Left lung (tissue), 10 donors: ENCODE data around the gene SLIT3. TPM values are rescaled to one million over a fixed set of nuclear protein-coding genes. Genes with fewer than 3 reads are reported as not detected.

Source experiments
- ATAC-seq: fragments of 200-7000 bp; cut with Tn5 transposase; one replicate; pipeline ENCODE4 v1.9.1; 2020; ENCODE audit warnings: moderate library complexity
- DNase-seq, 4 donors: peaks; one replicate each; pipeline ENCODE4 v3.0.0-alpha.2; 2013 to 2020
- H3K27ac ChIP-seq, 2 donors: fragments of 200-600 bp; sonication (generic) in 1 of 2; one replicate each; pipeline versions ENCODE4 v1.5.0 to v1.8.0; 2020 to 2021
- H3K27me3 ChIP-seq, 2 donors: fragments of 200-600 bp; sonication (generic) in 1 of 2; one replicate each; pipeline versions ENCODE4 v1.5.0 to v1.8.0; 2020 to 2021
- H3K36me3 ChIP-seq, 2 donors: fragments of 200-600 bp; sonication (generic) in 1 of 2; one replicate each; pipeline versions ENCODE4 v1.5.0 to v1.8.0; 2020 to 2021
- H3K4me1 ChIP-seq, 2 donors: fragments of 200-600 bp; one replicate each; pipeline ENCODE4 v1.8.0; 2021
- H3K4me3 ChIP-seq, 2 donors: fragments of 200-600 bp; sonication (generic) in 1 of 2; one replicate each; pipeline versions ENCODE4 v1.5.0 to v1.8.0; 2020 to 2021; ENCODE audit warnings: mild to moderate bottlenecking in 1 of 2
- H3K9me3 ChIP-seq, 2 donors: fragments of 200-600 bp; sonication (generic) in 1 of 2; one replicate each; pipeline versions ENCODE4 v1.5.0 to v1.8.0; 2020 to 2021
- CTCF ChIP-seq, 2 donors: fragments of 200-600 bp; sonication (generic) in 1 of 2; IDR thresholded peaks; one replicate each; pipeline versions ENCODE4 v1.5.0 to v1.8.0; 2021; ENCODE audit warnings: antibody characterized with exemption in 2 of 2
- intact Hi-C, 2 donors: fragments of 100-400 bp; cut with DNase I; formaldehyde crosslinking; loops; one replicate each; pipeline versions ENCODE4 v1.11.2 to v1.14.2; 2022
- polyA plus RNA-seq, 6 donors: library from polyadenylated mRNA; unstranded; fragments of 120-200 nt; gene quantifications; one replicate each; pipeline ENCODE4 v1.2.1, GENCODE V29; 2013; ENCODE audit not compliant: insufficient read length in 6 of 6
- total RNA-seq, 2 donors: library from RNA; stranded (reverse); fragmentation: NEBNext Ultra II Directional; extraction: Animal tissue kit (Norgen Biotek cat#: 25700); gene quantifications; one replicate each; pipeline ENCODE4 v1.2.1, GENCODE V29; 2021
- donor health status: DM: no; HTN: yes; CAD: no.
- donor health status: DM: no; HTN: no; CAD: no.

Gene SLIT3
- total and polyA plus RNA-seq, 8 donors = 37.6 to 77.1 (median 45.9) TPM

DNA sequence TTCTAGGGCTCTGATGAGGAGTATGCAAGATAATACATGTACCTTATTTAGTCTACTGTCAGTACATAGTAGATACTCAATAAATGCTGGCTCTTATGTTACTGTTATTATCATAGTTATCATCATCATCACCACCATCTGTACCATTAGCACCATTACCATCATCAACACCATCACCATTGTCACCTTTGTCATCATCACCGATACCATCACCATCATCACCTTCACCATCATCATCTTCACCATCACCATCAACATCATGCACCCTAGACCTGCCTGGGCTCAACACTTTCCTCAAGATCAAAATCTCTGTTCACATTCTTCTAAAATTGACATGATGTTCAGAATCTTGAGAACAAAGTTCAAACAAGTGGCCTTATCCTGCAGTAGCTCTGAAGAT is 595.6 kb downstream of the SLIT3 start:
- no peak for TF ChIP-seq CTCF (IDR thresholded peaks at IDR 0.05)
- intact Hi-C loops = no loop called here
- ATAC-seq = no peak

DNA sequence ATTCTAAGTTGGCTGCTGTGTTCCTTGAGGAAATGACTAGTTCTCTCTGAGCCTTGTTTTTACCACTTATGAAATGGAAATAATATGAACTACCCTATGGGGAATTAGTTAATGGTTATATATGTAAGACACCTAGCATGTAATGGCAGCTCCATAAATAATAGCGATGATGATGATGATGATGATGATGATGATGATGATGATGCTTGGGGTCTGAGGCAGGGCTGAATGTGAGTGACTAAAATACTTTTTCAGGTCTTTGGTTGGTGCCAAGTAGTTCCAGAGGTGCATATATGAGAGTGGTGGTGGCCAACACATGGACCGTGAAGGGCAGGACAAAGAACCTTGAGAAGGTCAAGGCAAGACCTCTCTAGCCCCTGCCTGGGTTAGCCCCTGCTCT is 598.4 kb downstream of the SLIT3 start:
- Histone ChIP-seq H3K4me1 (no peaks in the 10 kb centered on the region), H3K27ac (no peak overlapping the region)
- intact Hi-C loops = no loop called here

More for the DNA sequence above, 595.6 kb downstream of the SLIT3 start:
- Histone ChIP-seq H3K4me1 (no peaks in the 10 kb centered on the region), H3K9me3 (no peaks in the 10 kb centered on the region), H3K27me3 (no peaks in the 10 kb centered on the region), H3K4me3 (no peak overlapping the region), H3K36me3 (no peaks in the 10 kb centered on the region), H3K27ac (no peak overlapping the region)
- DNase-seq = no peak

GRCh38 chr5:168701641-168702040 is 599.3 kb downstream of the SLIT3 start:
- DNase-seq = no peak
- no peaks in the 10 kb centered on the region for H3K36me3 ChIP-seq
- H3K4me1 ChIP-seq = no peaks in the 10 kb centered on the region
- no peak overlapping the region for H3K4me3 ChIP-seq
- H3K27me3 ChIP-seq = no peaks in the 10 kb centered on the region
- H3K9me3 ChIP-seq = no peaks in the 10 kb centered on the region
- ATAC-seq = no peak
- TF ChIP-seq CTCF (IDR thresholded peaks at IDR 0.05) = no peak
- intact Hi-C loops = no loop called here
- H3K27ac ChIP-seq = no peak overlapping the region

More for the DNA sequence above, 598.4 kb downstream of the SLIT3 start:
- DNase-seq (no peak), ATAC-seq (no peak)
- no peak overlapping the region for H3K4me3 ChIP-seq
- H3K36me3 ChIP-seq = no peaks in the 10 kb centered on the region
- no peak for TF ChIP-seq CTCF (IDR thresholded peaks at IDR 0.05)
- no peaks in the 10 kb centered on the region for H3K27me3 ChIP-seq
- no peaks in the 10 kb centered on the region for H3K9me3 ChIP-seq

- ATAC-seq = no peak
- Histone ChIP-seq H3K27ac (no peak overlapping the region), H3K4me3 (no peak overlapping the region), H3K9me3 (no peaks in the 10 kb centered on the region), H3K4me1 (no peaks in the 10 kb centered on the region), H3K27me3 (no peaks in the 10 kb centered on the region), H3K36me3 (no peaks in the 10 kb centered on the region)
- intact Hi-C loops = no loop called here
- DNase-seq = no peak
- TF ChIP-seq CTCF (IDR thresholded peaks at IDR 0.05) = no peak
These were observed 601.9 kb downstream of the SLIT3 start for GRCh38 chr5:168699002-168699401.

GRCh38 chr5:168697034-168697720 is 603.8 kb downstream of the SLIT3 start:
- ATAC-seq = no peak
- DNase-seq = no peak
- Histone ChIP-seq H3K4me3 (no peak overlapping the region), H3K36me3 (no peaks in the 10 kb centered on the region), H3K27ac (no peak overlapping the region), H3K4me1 (no peaks in the 10 kb centered on the region), H3K27me3 (no peaks in the 10 kb centered on the region), H3K9me3 (no peaks in the 10 kb centered on the region)
- intact Hi-C loops = no loop called here
- TF ChIP-seq CTCF (IDR thresholded peaks at IDR 0.05) = no peak
